Endothelial cell of umbilical vein (primary cell): Measurements from ENCODE around the gene ZIC2. TPM values are rescaled to one million over a fixed set of nuclear protein-coding genes. Genes with fewer than 3 reads are reported as not detected.

ENCODE experiments used
- BruUV-seq: library from RNA; stranded (reverse); fragments of 400-500 nt; replicated peaks from 2 replicates; lab custom pipeline; 2021; lab: Mats Ljungman, UMichigan
- CTCF ChIA-PET: fragments of 300-600, 350-600 bp; sonication (Branson Sonifier 250); formaldehyde crosslinking; loops from one replicate; lab custom pipeline; 2021; ENCODE audit warnings: antibody characterized with exemption, inconsistent platforms; lab: Charles Lee
- POLR2A ChIA-PET: fragments of 300-600, 350-600 bp; sonication (Branson Sonifier 250); formaldehyde crosslinking; loops from one replicate; lab custom pipeline; 2021; ENCODE audit warnings: antibody characterized with exemption, inconsistent platforms; lab: Charles Lee
- DNase-seq: peaks from one replicate; pipeline ENCODE4 v3.0.0-alpha.2; 2011; ENCODE audit warnings: low read depth, low spot score
- FAIRE-seq: peaks from 2 replicates; lab custom pipeline; 2011; peaks lifted over from hg19 to GRCh38; lab: Jason Lieb, UNC
- H2AFZ ChIP-seq: 2 replicates; pipeline ENCODE4 v1.6.0; 2012; ENCODE audit warnings: low read depth, low read length, control low read depth, inconsistent platforms
- H3K27ac ChIP-seq: 2 replicates; pipeline ENCODE4 v1.5.1; 2011; ENCODE audit warnings: low read depth, mild to moderate bottlenecking, control low read depth, low read length, moderate library complexity; ENCODE audit not compliant: insufficient read depth
- H3K27me3 ChIP-seq, 2 experiments: 2 replicates each; pipeline versions ENCODE4 v1.6.0 to v1.6.1; 2011; ENCODE audit warnings: low read length in 2 of 2, mixed read lengths in 1 of 2; ENCODE audit not compliant: control insufficient read depth in 2 of 2, insufficient read depth in 2 of 2
- H3K36me3 ChIP-seq, 2 experiments: 2 replicates in 1 of 2; 3 replicates in 1 of 2; pipeline ENCODE4 v1.5.1; 2011; ENCODE audit warnings: low read length in 2 of 2, mild to moderate bottlenecking in 1 of 2, moderate library complexity in 1 of 2; ENCODE audit not compliant: control insufficient read depth in 2 of 2, insufficient read depth in 2 of 2; ENCODE audit errors: extremely low read depth in 1 of 2
- H3K4me1 ChIP-seq: 3 replicates; pipeline ENCODE4 v1.5.1; 2011; ENCODE audit warnings: mild to moderate bottlenecking, low read length; ENCODE audit not compliant: control insufficient read depth, insufficient read depth; ENCODE audit errors: extremely low read depth
- H3K4me2 ChIP-seq: 2 replicates; pipeline ENCODE4 v1.6.1; 2011; ENCODE audit warnings: low read length, control low read depth, mixed read lengths; ENCODE audit not compliant: insufficient read depth
- H3K4me3 ChIP-seq, 3 experiments: fragments of 200-600 bp in 1 of 3; sonication (generic), shearing (Covaris generic) in 1 of 3; replicated peaks in 1 of 3; 2 replicates each; pipeline ENCODE4 v1.5.1; 2011 to 2016; ENCODE audit warnings: control low read depth in 3 of 3, low read length in 3 of 3, mild to moderate bottlenecking in 2 of 3, inconsistent platforms in 1 of 3, low read depth in 1 of 3, moderate library complexity in 1 of 3; ENCODE audit not compliant: insufficient read depth in 1 of 3
- H3K79me2 ChIP-seq: 2 replicates; pipeline ENCODE4 v1.6.0; 2012; ENCODE audit warnings: low read length, inconsistent platforms; ENCODE audit not compliant: control insufficient read depth, insufficient read depth
- H3K9ac ChIP-seq: replicated peaks from 2 replicates; pipeline ENCODE3; 2011; ENCODE audit warnings: low read length, control low read depth; ENCODE audit not compliant: insufficient read depth; ENCODE audit errors: extremely low read depth
- H3K9me1 ChIP-seq: replicated peaks from 3 replicates; pipeline ENCODE4 v1.6.0; 2011; ENCODE audit warnings: mild to moderate bottlenecking, low read length; ENCODE audit not compliant: control insufficient read depth, insufficient read depth; ENCODE audit errors: extremely low read depth
- H3K9me3 ChIP-seq: replicated peaks from 2 replicates; pipeline ENCODE4 v1.5.1; 2012; ENCODE audit warnings: low read length, inconsistent platforms; ENCODE audit not compliant: control insufficient read depth, insufficient read depth
- H4K20me1 ChIP-seq: replicated peaks from 2 replicates; pipeline ENCODE3; 2011; ENCODE audit warnings: mild to moderate bottlenecking, low read length; ENCODE audit not compliant: control insufficient read depth, insufficient read depth; ENCODE audit errors: extremely low read depth
- EZH2 ChIP-seq: IDR thresholded peaks from 2 replicates; pipeline ENCODE4 v1.6.1; 2012; ENCODE audit warnings: borderline replicate concordance, low read depth, mild to moderate bottlenecking, moderate library complexity, low read length, inconsistent platforms; ENCODE audit not compliant: severe bottlenecking
- FOS ChIP-seq: IDR thresholded peaks from 2 replicates; pipeline ENCODE4 v1.6.1; 2011; ENCODE audit warnings: mild to moderate bottlenecking, low read length, moderate library complexity, borderline replicate concordance; ENCODE audit not compliant: insufficient read depth
- MAX ChIP-seq: IDR thresholded peaks from 2 replicates; pipeline ENCODE4 v1.6.1; 2011; ENCODE audit not compliant: insufficient read depth, insufficient read length
- MYC ChIP-seq: IDR thresholded peaks from one replicate; pipeline ENCODE4 v1.6.1; 2011; ENCODE audit warnings: mild to moderate bottlenecking, low read depth, low read length
- dilution Hi-C: fragments of 300-500 bp; cut with MboI; formaldehyde crosslinking; loops from one replicate; pipeline ENCODE4 v1.15.0; 2019; ENCODE audit warnings: low sequenced_read_pairs; ENCODE audit not compliant: extremely low pct_ligation_motif_present
- intact Hi-C: fragments of 100-400 bp; cut with micrococcal nuclease; formaldehyde crosslinking; loops from one replicate; pipeline ENCODE4 v1.10.0; 2022
- polyA plus RNA-seq, 4 experiments: library from polyadenylated mRNA; depleted of rRNA in 3 of 4; stranded (reverse) in 3 of 4; unstranded in 1 of 4; fragments of >200 nt; gene quantifications; 2 replicates each; pipeline versions ENCODE4 v1.2.1 to v1.2.3, GENCODE V29; 2011 to 2012; ENCODE audit warnings: missing spikeins in 1 of 4
- total RNA-seq: library from RNA; stranded (reverse); gene quantifications from 2 replicates; pipeline ENCODE4 v1.2.3, GENCODE V29; 2021
- TF ChIP-seq, protein P1 (sequence below), 2 donors: IDR thresholded peaks; 1 replicate in 1 of 2; 2 replicates in 1 of 2; pipeline ENCODE4 v1.5.1; 2011; ENCODE audit warnings: low read length in 2 of 2, mild to moderate bottlenecking in 2 of 2, moderate library complexity in 2 of 2, control low read depth in 1 of 2, inconsistent platforms in 1 of 2, low read depth in 1 of 2; ENCODE audit not compliant: insufficient read depth in 1 of 2; ENCODE audit errors: extremely low read depth in 1 of 2

ZIC2 gene
- total and polyA plus RNA-seq, 2 donors (not counting 3 experiments of a cell fraction or from before 2014, with no cell fraction given) = 0.03 TPM; not detected in 1

GRCh38 chr13:99986741-99987140, 5.2 kb downstream of the ZIC2 start:
- dilution Hi-C loops (no loop called here), intact Hi-C loops (loop anchor here (2.0 kb wide), 1 partner anchor 528 kb away; no protein-coding TSS in a partner anchor)
- DNase-seq = no peak
- H3K9ac ChIP-seq = no peak overlapping the region
- no peaks in the 10 kb centered on the region for H4K20me1 ChIP-seq
- CTCF ChIA-PET = interaction anchor here (1.2 to 1.6 kb wide), 2 partner anchors 13 to 249 kb away, joined by 5 to 9 read pairs; no protein-coding TSS in a partner anchor
- no peaks in the 10 kb centered on the region for H3K36me3 ChIP-seq
- no peaks in the 10 kb centered on the region for H3K9me1 ChIP-seq
- no peaks in the 10 kb centered on the region for H3K9me3 ChIP-seq
- no peaks in the 10 kb centered on the region for H3K79me2 ChIP-seq
- POLR2A ChIA-PET = no interaction called here
- H3K4me2 ChIP-seq = no peak overlapping the region
- H3K27me3 ChIP-seq = peaks cover 82 to 98% of the 10 kb centered on the region in 2 experiments
- no peak overlapping the region for H2AFZ ChIP-seq
- FAIRE-seq = no peak
- BruUV-seq = no TSS peak
- no peak overlapping the region for H3K27ac ChIP-seq
- no peak overlapping the region for H3K4me3 ChIP-seq
- TF ChIP-seq MAX = no peak
- TF ChIP-seq, protein P1, sequence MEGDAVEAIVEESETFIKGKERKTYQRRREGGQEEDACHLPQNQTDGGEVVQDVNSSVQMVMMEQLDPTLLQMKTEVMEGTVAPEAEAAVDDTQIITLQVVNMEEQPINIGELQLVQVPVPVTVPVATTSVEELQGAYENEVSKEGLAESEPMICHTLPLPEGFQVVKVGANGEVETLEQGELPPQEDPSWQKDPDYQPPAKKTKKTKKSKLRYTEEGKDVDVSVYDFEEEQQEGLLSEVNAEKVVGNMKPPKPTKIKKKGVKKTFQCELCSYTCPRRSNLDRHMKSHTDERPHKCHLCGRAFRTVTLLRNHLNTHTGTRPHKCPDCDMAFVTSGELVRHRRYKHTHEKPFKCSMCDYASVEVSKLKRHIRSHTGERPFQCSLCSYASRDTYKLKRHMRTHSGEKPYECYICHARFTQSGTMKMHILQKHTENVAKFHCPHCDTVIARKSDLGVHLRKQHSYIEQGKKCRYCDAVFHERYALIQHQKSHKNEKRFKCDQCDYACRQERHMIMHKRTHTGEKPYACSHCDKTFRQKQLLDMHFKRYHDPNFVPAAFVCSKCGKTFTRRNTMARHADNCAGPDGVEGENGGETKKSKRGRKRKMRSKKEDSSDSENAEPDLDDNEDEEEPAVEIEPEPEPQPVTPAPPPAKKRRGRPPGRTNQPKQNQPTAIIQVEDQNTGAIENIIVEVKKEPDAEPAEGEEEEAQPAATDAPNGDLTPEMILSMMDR (IDR thresholded peaks at IDR 0.05; ENCODE audit: extremely low read depth in 1 of 2, insufficient read depth in 1 of 2, low read depth in 1 of 2, low read length in 2 of 2) = no peak
- no peaks in the 10 kb centered on the region for H3K4me1 ChIP-seq

DNA sequence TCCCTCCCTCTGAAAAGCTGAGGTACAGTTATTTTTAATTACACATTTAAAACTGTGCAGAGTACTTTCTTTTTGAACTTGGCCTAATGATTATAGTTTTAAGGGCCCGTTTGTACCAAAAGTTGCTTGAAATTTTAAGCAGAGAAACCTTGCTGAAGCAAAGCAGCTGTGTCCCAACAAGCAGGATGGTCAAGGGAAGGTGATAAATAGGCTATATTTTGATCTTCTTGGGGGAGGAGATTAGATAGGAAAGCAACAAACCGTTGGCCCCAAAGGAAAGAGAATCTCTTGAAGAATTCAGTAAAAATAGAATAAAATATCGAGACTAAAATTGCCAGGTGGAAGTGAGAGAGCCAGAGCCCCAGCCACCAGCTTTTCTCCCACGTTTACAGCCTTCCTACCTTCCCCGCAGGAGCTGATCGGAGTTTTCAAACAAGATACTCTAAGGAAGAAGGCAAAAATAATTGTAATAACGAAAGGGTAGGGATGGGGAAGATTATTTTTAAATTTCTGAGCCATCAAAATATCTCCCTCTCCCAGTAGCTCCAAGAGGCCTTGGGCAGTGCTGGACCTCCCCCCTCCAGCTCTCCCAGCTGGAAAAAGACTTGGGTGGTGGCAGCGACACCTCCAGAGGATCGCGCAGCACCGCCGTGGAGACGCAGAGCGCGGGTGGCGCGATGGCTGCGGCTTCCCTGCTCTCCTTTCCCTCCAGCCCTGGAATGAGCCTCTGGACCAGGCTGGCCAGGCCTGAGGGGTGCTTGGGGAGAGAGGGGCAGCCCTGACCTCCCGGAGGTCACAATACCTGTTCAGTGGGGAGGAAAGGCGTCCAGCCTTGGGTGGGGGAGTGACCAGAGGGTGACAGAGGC, 5.8 kb downstream of the ZIC2 start:
- no peak overlapping the region for H3K9ac ChIP-seq
- ChIA-PET POLR2A (no interaction called here), CTCF (interaction anchor here (1.2 to 1.6 kb wide), 2 partner anchors 13 to 248 kb away, joined by 5 to 9 read pairs; no protein-coding TSS in a partner anchor)
- intact Hi-C loops = loop anchor here (2.0 kb wide), 1 partner anchor 527 kb away; no protein-coding TSS in a partner anchor
- no peak for TF ChIP-seq MYC
- TF ChIP-seq EZH2 = peak; percentile 32
- TF ChIP-seq FOS = no peak
- no peaks in the 10 kb centered on the region for H3K9me3 ChIP-seq
- no peak overlapping the region for H2AFZ ChIP-seq
- no peak overlapping the region for H3K4me2 ChIP-seq
- no peaks in the 10 kb centered on the region for H4K20me1 ChIP-seq
- H3K27ac ChIP-seq = no peak overlapping the region
- no peaks in the 10 kb centered on the region for H3K36me3 ChIP-seq
- dilution Hi-C loops = no loop called here
- no peak for DNase-seq
- H3K27me3 ChIP-seq = peaks cover 88 to 98% of the 10 kb centered on the region in 2 experiments
- no peaks in the 10 kb centered on the region for H3K4me1 ChIP-seq
- no peak for FAIRE-seq
- H3K4me3 ChIP-seq = no peak overlapping the region
- no peaks in the 10 kb centered on the region for H3K9me1 ChIP-seq
- H3K79me2 ChIP-seq = no peaks in the 10 kb centered on the region
- BruUV-seq = no TSS peak
